Heart left ventricle (tissue), 13 donors: ENCODE data around the gene KLK2.

Experiments used
- CTCF ChIP-seq, 12 donors: fragments of 200-600 bp; sonication (generic) in 4 of 12; IDR thresholded peaks; one replicate each; pipeline versions ENCODE4 v1.5.0 to v1.8.0; 2018 to 2022; ENCODE audit warnings: antibody characterized with exemption in 12 of 12, mild to moderate bottlenecking in 5 of 12
- POLR2A ChIP-seq, 2 donors: fragments of 450-650 bp; IDR thresholded peaks; one replicate each; pipeline ENCODE4 v1.6.1; 2017; ENCODE audit warnings: antibody characterized with exemption in 2 of 2, mild to moderate bottlenecking in 2 of 2, moderate library complexity in 2 of 2
- donor health status: ischemic (EF 13 %, LVEDD 7.1; RV severe dilation, severe dysfunction).
- donor health status: DM: no; HTN: yes; CAD: no.
- donor health status: DM: no; HTN: no; CAD: no.
- donor health status: ischemic (EF 25% LVEDD 6.9; RV normal size, moderate dysfunction).
- donor health status: ischemic (EF 25% LVEDD 5.7; RV mildly dilated, moderate dysfunction).
- donor health status: ischemic (EF 35%, LVEDD 5.7; RV mildly dilated, moderate dysfunction).
- donor health status: nonischemic (EF 11% LVEDD 7.7; RV severe dilation, severe dysfunction).
- donor health status: DM: yes; HTN: yes; CAD: no.
- donor health status: PGD.
- donor health status: ischemic (EF 29% LVEDD 5.4; RV normal size, mild dysfunction).
- donor health status: nonischemic (EF 23%, LVEDD 6.1; RV moderate dilation, normal function).

GRCh38 chr19:50928831-50929230 is 55.6 kb downstream of the KLK2 start:
- TF ChIP-seq CTCF (IDR thresholded peaks at IDR 0.05): no peak
- TF ChIP-seq POLR2A (IDR thresholded peaks at IDR 0.05): no peak
